Fibroblast of skin of abdomen (primary cell): ENCODE measurements around the gene CELF4.

Experiments used
- DNase-seq: peaks from one replicate; pipeline ENCODE4 v3.0.0-alpha.2; 2013

Gene CELF4

GRCh38 chr18:37249171-37249886 lies 316.3 kb downstream of the CELF4 start:
- DNase-seq, result no peak

- DNase-seq, result no peak
Measured at GRCh38 chr18:37248281-37248680, 317.3 kb downstream of the CELF4 start.

GRCh38 chr18:37247497-37248161 lies 318.0 kb downstream of the CELF4 start:
- DNase-seq, result no peak

- no peak for DNase-seq
Measured at GRCh38 chr18:37246779-37247340, 318.7 kb downstream of the CELF4 start.

GRCh38 chr18:37244618-37245017 lies 321.0 kb downstream of the CELF4 start:
- no peak for DNase-seq

GRCh38 chr18:37243741-37244140 lies 321.9 kb downstream of the CELF4 start:
- DNase-seq, result no peak

GRCh38 chr18:37242826-37243560 lies 322.6 kb downstream of the CELF4 start:
- no peak for DNase-seq

GRCh38 chr18:37242091-37242490 lies 323.5 kb downstream of the CELF4 start:
- DNase-seq, result no peak

GRCh38 chr18:37238282-37239108 lies 327.1 kb downstream of the CELF4 start:
- DNase-seq, result no peak

GRCh38 chr18:37235583-37235982 lies 330.0 kb downstream of the CELF4 start:
- DNase-seq, result no peak

GRCh38 chr18:37231251-37231650 lies 334.3 kb downstream of the CELF4 start:
- DNase-seq, result no peak

- DNase-seq, result no peak
Measured at GRCh38 chr18:37230768-37231167, 334.8 kb downstream of the CELF4 start.

- DNase-seq, result no peak
Measured at GRCh38 chr18:37225279-37225678, 340.3 kb downstream of the CELF4 start.

- DNase-seq, result peak; percentile 13
Measured at GRCh38 chr18:37222999-37223378, 342.6 kb downstream of the CELF4 start.

- DNase-seq, result no peak
Measured at GRCh38 chr18:37222354-37222998, 343.1 kb downstream of the CELF4 start.

GRCh38 chr18:37219257-37219656 lies 346.3 kb downstream of the CELF4 start:
- no peak for DNase-seq

- DNase-seq, result no peak
Measured at GRCh38 chr18:37218022-37218590, 347.5 kb downstream of the CELF4 start.

- no peak for DNase-seq
Measured at GRCh38 chr18:37210781-37211180, 354.8 kb downstream of the CELF4 start.

- DNase-seq, result no peak
Measured at GRCh38 chr18:37207343-37207742, 358.3 kb downstream of the CELF4 start.

GRCh38 chr18:37199741-37200140 lies 365.9 kb downstream of the CELF4 start:
- DNase-seq, result no peak
